OCI-LY7 (cell line): Measurements from ENCODE around the gene HMGB3. TPM values are rescaled to one million over a fixed set of nuclear protein-coding genes. Genes with fewer than 3 reads are reported as not detected.
"Not testable (repeated sequence)": the region's sequence is repeated elsewhere in the genome, so short reads cannot be mapped to it uniquely, and the experiment has no call there.

Experiments
- BruUV-seq: library from RNA; stranded (reverse); fragments of 400-500 nt; replicated peaks from 2 replicates; lab custom pipeline; 2021; lab: Mats Ljungman, UMichigan
- CTCF ChIA-PET: fragments of 300-600 bp; sonication (Branson Sonifier 250); formaldehyde crosslinking; loops from one replicate; lab custom pipeline; 2022; ENCODE audit warnings: antibody characterized with exemption; ENCODE audit not compliant: unreplicated experiment; lab: Charles Lee
- POLR2A ChIA-PET: fragments of 300-600 bp; sonication (Branson Sonifier 250); formaldehyde crosslinking; loops from one replicate; lab custom pipeline; 2022; ENCODE audit warnings: antibody characterized with exemption; lab: Charles Lee
- DNase-seq: peaks from one replicate; pipeline ENCODE4 v3.0.0-alpha.2; 2015; ENCODE audit warnings: low spot score
- H2AFZ ChIP-seq: fragments of 200-600 bp; sonication (generic), shearing (Covaris generic); 2 replicates; pipeline ENCODE4 v1.6.1; 2014; ENCODE audit warnings: mild to moderate bottlenecking, antibody characterized with exemption, low read length, moderate library complexity
- H3K27ac ChIP-seq: fragments of 200-600 bp; sonication (generic); 2 replicates; pipeline ENCODE4 v1.5.1; 2014; ENCODE audit warnings: mixed run types, low read depth, mild to moderate bottlenecking, moderate library complexity, low read length, inconsistent platforms; ENCODE audit not compliant: poor library complexity, severe bottlenecking
- H3K36me3 ChIP-seq: fragments of 200-600 bp; sonication (generic); 2 replicates; pipeline ENCODE4 v1.6.1; 2014; ENCODE audit warnings: mild to moderate bottlenecking, antibody characterized with exemption, low read length, moderate library complexity, mixed read lengths; ENCODE audit not compliant: insufficient read depth
- H3K4me1 ChIP-seq: fragments of 200-600 bp; sonication (generic); 2 replicates; pipeline ENCODE4 v1.5.1; 2014; ENCODE audit warnings: mild to moderate bottlenecking, low read length; ENCODE audit not compliant: insufficient read depth, poor library complexity, severe bottlenecking
- H3K4me2 ChIP-seq: fragments of 200-600 bp; sonication (generic); 2 replicates; pipeline ENCODE4 v1.6.1; 2014; ENCODE audit warnings: mild to moderate bottlenecking, low read length
- H3K4me3 ChIP-seq: fragments of 200-600 bp; sonication (generic); 2 replicates; pipeline ENCODE4 v1.5.1; 2014; ENCODE audit warnings: mild to moderate bottlenecking, low read depth, low read length; ENCODE audit not compliant: poor library complexity, severe bottlenecking
- H3K79me2 ChIP-seq: fragments of 200-600 bp; sonication (generic); 2 replicates; pipeline ENCODE4 v1.6.1; 2016; ENCODE audit warnings: low read depth, mild to moderate bottlenecking, low read length, moderate library complexity, mixed read lengths; ENCODE audit not compliant: insufficient read depth
- H3K9me2 ChIP-seq: fragments of 200-600 bp; sonication (generic); 2 replicates; pipeline ENCODE4 v1.6.1; 2016; ENCODE audit warnings: mild to moderate bottlenecking, low read length, mixed read lengths; ENCODE audit not compliant: insufficient read depth
- H3K9me3 ChIP-seq: fragments of 200-600 bp; sonication (generic); 2 replicates; pipeline ENCODE4 v1.6.1; 2014; ENCODE audit warnings: mild to moderate bottlenecking, mixed run types, low read length, mixed read lengths
- H4K20me1 ChIP-seq: fragments of 200-600 bp; sonication (generic); 2 replicates; pipeline ENCODE4 v1.6.1; 2014; ENCODE audit warnings: mild to moderate bottlenecking, antibody characterized with exemption, low read length, moderate library complexity, mixed read lengths; ENCODE audit not compliant: insufficient read depth
- CTCF ChIP-seq: fragments of 200-600 bp; sonication (generic); conservative IDR thresholded peaks from 2 replicates; pipeline ENCODE4 v1.5.1; 2014; ENCODE audit warnings: mild to moderate bottlenecking, antibody characterized with exemption, low read length, moderate library complexity, mixed read lengths
- EZH2phosphoT487 ChIP-seq: fragments of 200-600 bp; sonication (generic); IDR thresholded peaks from 2 replicates; pipeline ENCODE4 v1.6.1; 2018; ENCODE audit warnings: low read depth, borderline replicate concordance, mild to moderate bottlenecking, mixed run types, antibody characterized with exemption, low read length, moderate library complexity, mixed read lengths
- intact Hi-C: fragments of 100-400 bp; cut with micrococcal nuclease; formaldehyde crosslinking; loops from one replicate; pipeline ENCODE4 v1.10.0; 2022; ENCODE audit not compliant: unreplicated experiment
- total RNA-seq, 2 experiments: library from RNA; depleted of rRNA in 1 of 2; stranded (reverse); fragments of >200 nt in 1 of 2; shearing (Covaris generic) in 1 of 2; gene quantifications; 2 replicates each; pipeline ENCODE4 v1.2.3, GENCODE V29; 2014 to 2022

Gene HMGB3
- total RNA-seq, 2 experiments from 2014 or later: 28.3 to 94.3 TPM

GRCh38 chrX:150984169-150984824 lies 1.2 kb downstream of the HMGB3 start:
- peaks cover 13% of the 10 kb centered on the region for H3K4me1 ChIP-seq
- ChIA-PET CTCF (no interaction called here), POLR2A (no interaction called here)
- H3K9me3 ChIP-seq: no peaks in the 10 kb centered on the region
- peaks cover 27% of the 10 kb centered on the region for H3K36me3 ChIP-seq
- peaks cover 11% of the 10 kb centered on the region; the same call in 1 of the 2 replicates for H4K20me1 ChIP-seq
- BruUV-seq: no TSS peak
- peak overlapping the region; percentile 81 for H3K4me3 ChIP-seq
- peak overlapping the region; percentile 91 for H3K4me2 ChIP-seq
- TF ChIP-seq EZH2phosphoT487: no peak
- TF ChIP-seq CTCF: no peak
- intact Hi-C loops: loop anchor here (5.0 kb wide), 3 partner anchors 212 to 413 kb away; partner anchors contain the start of genes MTMR1 and VMA21
- DNase-seq: peak; percentile 26
- no peaks in the 10 kb centered on the region for H3K9me2 ChIP-seq
- H3K79me2 ChIP-seq: peaks cover 13% of the 10 kb centered on the region
- H2AFZ ChIP-seq: no peak overlapping the region
- H3K27ac ChIP-seq: peak overlapping the region; percentile 28

- peaks cover 13% of the 10 kb centered on the region for H3K79me2 ChIP-seq
- H3K27ac ChIP-seq, H3K4me2 ChIP-seq, intact Hi-C loops, H3K4me1 ChIP-seq, H2AFZ ChIP-seq, CTCF ChIA-PET, BruUV-seq, H3K9me2 ChIP-seq, DNase-seq, POLR2A ChIA-PET, H3K4me3 ChIP-seq, H3K9me3 ChIP-seq: not testable (repeated sequence)
- H3K36me3 ChIP-seq: peaks cover 27% of the 10 kb centered on the region
- peaks cover 11% of the 10 kb centered on the region; the same call in 1 of the 2 replicates for H4K20me1 ChIP-seq
Measured at GRCh38 chrX:150987687-150988086, 4.6 kb downstream of the HMGB3 start.

- DNase-seq: no peak
- peaks cover 8% of the 10 kb centered on the region for H3K4me1 ChIP-seq
- peaks cover 13% of the 10 kb centered on the region for H3K79me2 ChIP-seq
- no peak overlapping the region for H3K4me2 ChIP-seq
- H3K9me2 ChIP-seq: no peaks in the 10 kb centered on the region
- BruUV-seq: no TSS peak
- intact Hi-C loops: no loop called here
- ChIA-PET CTCF (no interaction called here), POLR2A (no interaction called here)
- H2AFZ ChIP-seq: no peak overlapping the region
- H3K27ac ChIP-seq: no peak overlapping the region
- H4K20me1 ChIP-seq: peaks cover 11% of the 10 kb centered on the region; the same call in 1 of the 2 replicates
- H3K4me3 ChIP-seq: no peak overlapping the region
- H3K36me3 ChIP-seq: peaks cover 27% of the 10 kb centered on the region
- H3K9me3 ChIP-seq: no peaks in the 10 kb centered on the region
- TF ChIP-seq CTCF: no peak
- TF ChIP-seq EZH2phosphoT487: no peak
Measured at GRCh38 chrX:150989420-150989819, 6.3 kb downstream of the HMGB3 start.
